OCI-LY1 (cell line): ENCODE measurements around the gene SSNA1.
A peak's percentile ranks its signal among the peaks of the same experiment; 100 is the strongest.

Experiments
- H2AFZ ChIP-seq: fragments of 200-600 bp; sonication (generic), shearing (Covaris generic); 2 replicates; pipeline ENCODE4 v1.6.0; 2014; ENCODE audit warnings: antibody characterized with exemption, mild to moderate bottlenecking, low read length
- H3F3A ChIP-seq: fragments of 200-600 bp; sonication (generic), shearing (Covaris generic); 2 replicates; pipeline ENCODE4 v1.6.0; 2014; ENCODE audit warnings: mild to moderate bottlenecking, antibody characterized with exemption, low read length, moderate library complexity; ENCODE audit not compliant: insufficient read depth
- H3K27ac ChIP-seq: fragments of 200-600 bp; sonication (generic); 2 replicates; pipeline ENCODE4 v1.5.1; 2014; ENCODE audit warnings: low read length, mixed run types, mild to moderate bottlenecking, low read depth; ENCODE audit not compliant: poor library complexity, severe bottlenecking
- H3K27me3 ChIP-seq: fragments of 200-600 bp; sonication (generic); 2 replicates; pipeline ENCODE4 v1.6.0; 2014; ENCODE audit warnings: antibody characterized with exemption, mild to moderate bottlenecking, low read length, moderate library complexity; ENCODE audit not compliant: insufficient read depth
- H3K36me3 ChIP-seq: fragments of 200-600 bp; sonication (generic); 2 replicates; pipeline ENCODE4 v1.6.1; 2014; ENCODE audit warnings: mild to moderate bottlenecking, antibody characterized with exemption, low read length, moderate library complexity, mixed read lengths; ENCODE audit not compliant: insufficient read depth
- H3K4me1 ChIP-seq: fragments of 200-600 bp; sonication (generic); 2 replicates; pipeline ENCODE4 v1.5.1; 2014; ENCODE audit warnings: mild to moderate bottlenecking, low read length, moderate library complexity; ENCODE audit not compliant: insufficient read depth, severe bottlenecking
- H3K4me2 ChIP-seq: fragments of 200-600 bp; sonication (generic), shearing (Covaris generic); 2 replicates; pipeline ENCODE4 v1.6.1; 2014; ENCODE audit warnings: low read length
- H3K4me3 ChIP-seq: fragments of 200-600 bp; sonication (generic); 2 replicates; pipeline ENCODE4 v1.5.1; 2014; ENCODE audit warnings: low read length, low read depth, mild to moderate bottlenecking, mixed read lengths; ENCODE audit not compliant: poor library complexity, severe bottlenecking
- H3K79me2 ChIP-seq: fragments of 200-600 bp; shearing (Covaris generic); 2 replicates; pipeline ENCODE4 v1.6.1; 2016; ENCODE audit warnings: mixed run types, low read length, mixed read lengths; ENCODE audit not compliant: insufficient read depth
- H3K9ac ChIP-seq: fragments of 200-600 bp; sonication (generic), shearing (Covaris generic); 2 replicates; pipeline ENCODE4 v1.6.1; 2014; ENCODE audit warnings: mild to moderate bottlenecking, low read length, mixed read lengths
- H3K9me2 ChIP-seq: fragments of 200-600 bp; sonication (generic), shearing (Covaris generic); 2 replicates; pipeline ENCODE4 v1.6.1; 2014; ENCODE audit warnings: low read depth, mild to moderate bottlenecking, low read length, mixed read lengths
- H3K9me3 ChIP-seq: fragments of 200-600 bp; shearing (Covaris generic); 2 replicates; pipeline ENCODE4 v1.6.1; 2014; ENCODE audit warnings: low read length, mixed read lengths
- H4K20me1 ChIP-seq: fragments of 200-600 bp; sonication (generic), shearing (Covaris generic); 2 replicates; pipeline ENCODE4 v1.6.0; 2016; ENCODE audit warnings: mild to moderate bottlenecking, low read length; ENCODE audit not compliant: insufficient read depth
- CTCF ChIP-seq: fragments of 200-600 bp; sonication (generic), shearing (Covaris generic); IDR thresholded peaks from 2 replicates; pipeline ENCODE4 v1.5.1; 2017; ENCODE audit warnings: mild to moderate bottlenecking, antibody characterized with exemption, low read length, moderate library complexity, mixed read lengths
- EZH2 ChIP-seq: fragments of 200-600 bp; sonication (generic), shearing (Covaris generic); IDR thresholded peaks from 2 replicates; pipeline ENCODE4 v1.8.0; 2017; ENCODE audit warnings: borderline replicate concordance, mixed run types, mild to moderate bottlenecking, antibody characterized with exemption, low read length, moderate library complexity, mixed read lengths

SSNA1 gene

DNA sequence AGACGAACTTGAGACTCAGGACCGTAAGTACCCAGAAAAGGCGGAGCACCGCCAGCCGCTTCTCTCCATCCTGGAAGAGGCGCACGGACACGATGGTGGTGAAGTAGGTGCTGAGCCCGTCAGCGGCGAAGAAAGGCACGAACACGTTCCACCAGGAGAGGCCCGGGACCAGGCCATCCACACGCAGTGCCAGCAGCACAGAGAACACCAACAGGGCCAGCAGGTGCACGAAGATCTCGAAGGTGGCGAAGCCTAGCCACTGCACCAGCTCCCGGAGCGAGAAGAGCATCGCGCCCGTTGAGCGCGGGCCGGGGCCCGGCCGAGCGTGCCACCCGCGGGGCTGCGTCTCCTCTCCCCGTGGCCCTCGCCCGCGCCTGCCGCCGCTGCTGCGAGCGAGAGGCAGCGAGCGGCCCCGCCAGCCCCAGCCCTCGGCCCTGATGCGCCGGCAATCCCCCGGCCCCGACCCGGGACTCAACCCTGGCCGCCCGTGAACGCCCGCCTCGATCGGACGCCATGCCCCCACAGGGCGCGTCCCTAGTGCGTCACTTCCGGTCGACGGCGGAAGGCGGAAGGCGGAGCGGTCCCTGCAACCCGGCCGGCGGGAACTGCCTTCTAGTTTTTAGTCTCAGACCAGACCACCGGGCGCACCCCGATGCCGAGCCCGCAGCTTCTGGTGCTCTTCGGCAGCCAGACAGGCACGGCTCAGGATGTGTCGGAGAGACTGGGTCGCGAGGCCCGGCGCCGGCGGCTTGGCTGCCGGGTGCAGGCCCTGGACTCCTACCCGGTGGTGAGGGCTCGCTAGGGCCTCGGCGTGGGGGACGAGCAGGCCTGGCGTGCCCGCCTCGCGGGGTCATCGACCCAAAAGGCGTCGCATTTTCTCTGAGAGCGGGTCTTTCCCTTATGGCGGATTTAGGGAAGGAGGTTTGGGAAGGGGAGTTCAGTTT lies 16.9 kb downstream of the SSNA1 start, which contains the start of the genes NDOR1 and TMEM203:
NDOR1 (plus strand) TSS at position 575 of the 944 bp plus-strand sequence; CDS start at position 653, 78 bp downstream.
TMEM203 (minus strand) TSS at position 523 of the 944 bp plus-strand sequence; CDS start at position 289, 234 bp downstream.
- Histone ChIP-seq H3K36me3 (peaks cover 15% of the 10 kb centered on the region), H3K27me3 (no peaks in the 10 kb centered on the region), H3K9me3 (no peaks in the 10 kb centered on the region), H3K27ac (peak within 1 kb of the TSS; percentile 43), H3F3A (no peaks in the 10 kb centered on the region), H3K79me2 (peaks cover 21% of the 10 kb centered on the region), H2AFZ (no peak within 1 kb of the TSS), H4K20me1 (no peaks in the 10 kb centered on the region), H3K4me2 (peak within 1 kb of the TSS; percentile 98), H3K4me1 (peaks cover 54% of the 10 kb centered on the region), H3K9me2 (no peaks in the 10 kb centered on the region), H3K4me3 (peak within 1 kb of the TSS; percentile 88), H3K9ac (peak within 1 kb of the TSS; percentile 91)
- TF ChIP-seq CTCF = no peak
- no peak for TF ChIP-seq EZH2

DNA sequence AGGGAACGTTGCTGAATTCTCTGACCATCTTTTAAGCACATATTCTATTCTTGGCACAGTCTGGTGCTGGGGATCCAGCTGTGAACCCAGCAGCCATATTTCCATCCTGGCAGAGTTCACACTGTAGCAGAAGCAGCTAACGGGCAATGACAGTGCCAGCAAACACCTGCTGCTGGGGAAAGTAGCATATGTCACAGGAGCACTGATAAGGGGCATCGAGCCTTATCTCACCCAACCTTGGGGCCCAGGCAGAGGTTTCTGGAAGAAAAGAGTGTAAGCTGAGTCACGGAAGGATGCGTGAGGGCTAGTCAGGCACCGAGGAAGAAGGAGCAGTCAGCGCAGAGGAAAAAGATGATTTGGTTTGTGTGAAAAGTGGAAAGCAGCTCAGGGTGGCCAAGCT lies 18.1 kb downstream of the SSNA1 start:
- Histone ChIP-seq H2AFZ (no peak overlapping the region), H3K9me2 (no peaks in the 10 kb centered on the region), H3K27ac (no peak overlapping the region), H3K36me3 (peaks cover 15% of the 10 kb centered on the region), H3F3A (no peaks in the 10 kb centered on the region), H3K9me3 (no peaks in the 10 kb centered on the region), H3K4me2 (peak overlapping the region; percentile 98), H3K27me3 (no peaks in the 10 kb centered on the region), H3K9ac (peak overlapping the region; percentile 91), H4K20me1 (no peaks in the 10 kb centered on the region), H3K4me1 (peaks cover 49% of the 10 kb centered on the region), H3K79me2 (peaks cover 21% of the 10 kb centered on the region), H3K4me3 (peak overlapping the region; percentile 88)
- TF ChIP-seq EZH2 = no peak
- TF ChIP-seq CTCF = no peak

DNA sequence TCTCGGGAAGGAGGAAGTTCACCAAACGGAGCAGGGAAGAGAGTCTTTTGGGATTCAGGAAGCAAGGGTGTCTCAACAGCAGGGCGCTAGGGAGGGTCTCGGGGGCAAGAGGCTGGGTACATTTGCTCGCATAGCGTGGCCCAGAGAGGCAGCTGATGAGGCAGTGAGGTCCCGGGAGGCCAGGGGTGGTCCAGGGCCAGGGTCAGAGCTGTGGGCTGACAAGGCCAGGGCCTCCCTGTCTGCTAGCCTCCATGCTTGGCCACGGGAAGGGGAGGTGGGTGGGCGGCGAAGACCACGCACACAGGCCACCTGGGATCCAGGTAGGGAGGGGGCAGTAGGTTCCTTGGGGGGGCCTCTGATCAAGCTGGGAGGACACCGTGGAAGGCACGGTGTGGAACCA lies 23.1 kb downstream of the SSNA1 start:
- no peaks in the 10 kb centered on the region for H3K9me2 ChIP-seq
- H2AFZ ChIP-seq = no peak overlapping the region
- H3K9me3 ChIP-seq = no peaks in the 10 kb centered on the region
- H4K20me1 ChIP-seq = no peaks in the 10 kb centered on the region
- H3K4me3 ChIP-seq = no peak overlapping the region
- TF ChIP-seq EZH2 (no peak), CTCF (no peak)
- H3K27me3 ChIP-seq = no peaks in the 10 kb centered on the region
- H3K36me3 ChIP-seq = peaks cover 15% of the 10 kb centered on the region
- H3F3A ChIP-seq = no peaks in the 10 kb centered on the region
- peaks cover 18% of the 10 kb centered on the region for H3K4me1 ChIP-seq
- H3K79me2 ChIP-seq = 0 out of 2 replicates have a peak, but pooled peaks cover under 1% of the 10 kb centered on the region
- H3K4me2 ChIP-seq = no peak overlapping the region
- H3K27ac ChIP-seq = no peak overlapping the region
- H3K9ac ChIP-seq = no peak overlapping the region
